Posterior vena cava (tissue), 2 donors: ENCODE results near the gene KCNA3. TPM values are rescaled to one million over a fixed set of nuclear protein-coding genes. Genes with fewer than 3 reads are reported as not detected.
A peak's percentile ranks its signal among the peaks of the same experiment; 100 is the strongest.
"Not testable (repeated sequence)": the region's sequence is repeated elsewhere in the genome, so short reads cannot be mapped to it uniquely, and the experiment has no call there.

Experiments used
- DNase-seq: peaks from one replicate; pipeline ENCODE4 v3.0.0-alpha.2; 2020; ENCODE audit warnings: low spot score
- intact Hi-C, 2 donors: fragments of 100-400 bp; cut with DNase I; formaldehyde crosslinking; loops; one replicate each; pipeline versions ENCODE4 v1.14.1 to v1.14.2; 2022 to 2023
- total RNA-seq, 2 donors: library from RNA; stranded (reverse); fragmentation: NEBNext Ultra II Directional; extraction: Animal tissue kit (Norgen Biotek cat#: 25700); gene quantifications; one replicate each; pipeline ENCODE4 v1.2.1, GENCODE V29; 2021
- donor health status: DM: yes; HTN: yes; CAD: no.
- donor health status: DM: yes; HTN: yes; CAD: no.

The KCNA3 gene
- total RNA-seq, 2 donors from 2014 or later: 0.60 to 0.71 TPM

DNA sequence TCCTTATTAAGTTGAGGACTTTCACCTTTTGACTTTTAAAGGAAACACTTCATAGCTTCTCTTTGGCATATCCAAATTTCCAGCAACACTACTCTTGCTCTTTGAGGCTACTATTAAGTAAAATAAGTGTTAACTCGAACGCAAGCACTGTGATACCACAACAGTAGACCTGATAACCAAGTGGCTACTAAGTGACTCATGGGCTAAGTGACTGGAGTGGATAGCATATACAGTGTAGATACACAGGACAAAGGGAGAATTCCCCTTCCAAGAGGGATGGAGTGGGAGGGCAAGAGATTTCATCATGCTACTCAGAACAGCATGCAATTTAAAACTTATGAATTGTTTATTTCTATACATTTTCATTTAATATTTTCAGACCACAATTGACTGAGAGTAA, 9.8 kb upstream of the KCNA3 start:
- intact Hi-C loops: no loop called here
- DNase-seq: no peak

DNA sequence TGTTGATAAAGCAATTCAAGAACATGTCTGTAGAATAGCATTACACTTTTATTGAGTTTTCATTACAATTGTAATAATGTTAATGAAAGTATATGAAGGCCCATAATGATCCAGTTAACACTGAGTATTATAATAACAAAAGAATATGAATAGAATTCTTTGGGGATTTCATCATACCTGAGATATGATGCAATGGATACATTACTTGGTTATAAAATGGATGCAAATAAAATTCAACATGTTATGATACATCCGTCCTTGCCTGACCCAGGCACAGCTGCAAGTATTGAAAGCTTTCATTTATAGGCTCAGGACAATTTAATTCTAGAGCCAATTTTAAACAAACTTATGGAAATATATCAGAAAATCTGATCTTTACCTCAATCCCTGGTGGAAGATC, 8.2 kb upstream of the KCNA3 start:
- DNase-seq: no peak
- intact Hi-C loops: no loop called here

DNA sequence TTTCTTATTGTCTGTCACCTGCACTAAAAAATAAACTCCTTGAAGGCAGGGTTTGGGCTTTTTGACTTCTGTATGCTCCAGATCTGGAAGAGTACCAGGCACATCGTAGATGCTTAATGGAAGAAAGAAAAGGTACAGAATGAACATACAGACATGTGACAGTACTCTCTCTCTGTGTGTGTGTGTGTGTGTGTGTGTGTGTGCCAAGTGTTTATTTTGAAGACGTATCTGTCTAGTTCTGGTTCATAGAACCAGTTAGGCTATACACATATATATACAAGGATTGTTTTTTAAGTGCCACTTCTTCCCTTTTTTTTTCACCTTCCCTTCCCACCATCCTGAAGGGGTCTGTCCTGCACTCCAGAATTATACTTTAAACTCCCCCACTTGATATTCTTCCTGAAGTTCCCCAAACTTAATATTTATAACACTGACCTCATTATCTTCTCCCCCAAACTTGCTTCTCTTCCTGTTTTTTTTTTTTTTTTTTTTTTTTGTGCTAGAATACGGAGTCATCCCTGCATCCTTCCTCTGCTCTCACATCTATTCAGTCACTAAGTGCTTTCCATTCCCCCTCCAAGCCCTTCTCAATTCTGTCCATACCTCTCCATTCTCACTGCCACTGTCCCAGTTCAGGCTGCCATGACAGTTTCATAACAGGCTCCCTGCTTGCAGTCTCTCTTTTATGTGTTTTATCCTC, 5.4 kb upstream of the KCNA3 start:
- intact Hi-C loops: no loop called here
- no peak for DNase-seq

DNA sequence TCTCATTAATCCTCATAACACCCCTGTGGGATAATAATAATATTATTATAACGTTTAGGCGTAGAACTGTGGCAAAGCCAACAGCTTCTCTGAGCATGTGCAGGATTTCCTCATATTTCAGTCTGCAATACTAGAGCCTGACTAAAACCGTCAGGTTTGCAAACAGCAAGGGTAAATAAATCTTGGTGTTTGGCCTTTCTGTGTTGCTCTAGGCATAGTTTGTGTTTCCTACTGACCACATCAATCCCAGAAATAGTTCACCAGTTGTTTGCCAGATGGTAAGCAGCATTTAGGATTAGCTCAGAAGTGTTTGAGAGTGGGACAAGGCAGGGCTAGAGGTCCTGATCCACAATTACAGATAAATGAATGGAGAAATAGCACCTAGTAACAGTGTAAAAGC, 2.8 kb upstream of the KCNA3 start:
- intact Hi-C loops: no loop called here
- DNase-seq: no peak

DNA sequence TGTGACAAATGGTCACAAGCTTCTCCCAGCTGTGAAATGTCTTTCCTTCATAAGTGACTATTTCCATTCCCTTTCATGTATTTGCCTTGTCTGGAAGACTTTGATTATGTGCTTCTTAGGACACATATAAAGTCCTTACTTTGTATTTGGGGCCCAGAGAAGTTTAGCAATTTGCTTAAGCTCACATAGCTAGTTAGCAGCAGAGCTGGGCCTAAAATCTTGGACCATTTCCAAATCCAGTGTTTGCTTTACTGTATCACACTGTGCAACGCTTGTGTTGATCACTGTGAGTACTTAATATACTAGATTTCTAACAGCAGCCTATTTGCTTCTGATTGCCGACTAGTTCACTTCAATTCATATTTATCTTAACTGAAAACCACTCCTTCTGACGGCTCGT, 2.2 kb upstream of the KCNA3 start:
- DNase-seq: no peak
- intact Hi-C loops: no loop called here

DNA sequence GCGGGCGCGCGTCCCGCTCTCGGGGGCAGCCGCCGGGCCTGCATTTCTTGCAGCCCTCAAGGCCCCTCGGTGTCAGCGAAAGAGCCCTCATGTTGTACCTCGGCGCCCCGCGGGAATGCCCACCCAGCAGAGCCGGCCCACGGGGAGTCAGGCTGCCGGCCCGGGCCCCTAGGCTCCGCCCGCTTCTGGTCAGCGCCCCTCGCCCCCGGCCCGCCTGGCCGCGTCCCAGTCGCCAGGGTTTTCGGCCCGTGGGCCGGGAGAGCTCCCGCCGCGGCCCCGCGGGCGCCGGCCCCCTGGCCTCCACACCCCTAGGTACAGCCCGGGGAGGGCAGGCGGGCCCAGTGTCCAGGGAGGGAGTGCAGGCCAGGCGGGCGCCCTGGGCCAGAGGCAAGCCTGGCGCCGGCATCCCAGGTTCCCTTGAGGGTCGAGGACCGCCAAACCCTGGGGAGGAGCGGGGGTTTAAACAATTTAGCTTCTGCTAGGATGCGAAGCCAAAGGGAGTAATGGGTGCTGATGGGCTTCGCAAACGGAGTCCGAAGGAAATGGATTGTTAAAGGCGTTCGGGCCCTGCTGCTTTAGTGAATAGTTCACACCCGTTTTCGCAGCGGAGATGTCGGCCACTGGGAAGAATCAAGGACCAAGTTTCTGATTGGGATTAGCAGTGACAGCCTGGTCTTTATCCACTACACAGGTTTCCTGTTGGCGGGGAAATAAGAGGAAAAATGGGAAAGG, 486 bp upstream of the KCNA3 start:
- DNase-seq: peak; percentile 82
- intact Hi-C loops: no loop called here

DNA sequence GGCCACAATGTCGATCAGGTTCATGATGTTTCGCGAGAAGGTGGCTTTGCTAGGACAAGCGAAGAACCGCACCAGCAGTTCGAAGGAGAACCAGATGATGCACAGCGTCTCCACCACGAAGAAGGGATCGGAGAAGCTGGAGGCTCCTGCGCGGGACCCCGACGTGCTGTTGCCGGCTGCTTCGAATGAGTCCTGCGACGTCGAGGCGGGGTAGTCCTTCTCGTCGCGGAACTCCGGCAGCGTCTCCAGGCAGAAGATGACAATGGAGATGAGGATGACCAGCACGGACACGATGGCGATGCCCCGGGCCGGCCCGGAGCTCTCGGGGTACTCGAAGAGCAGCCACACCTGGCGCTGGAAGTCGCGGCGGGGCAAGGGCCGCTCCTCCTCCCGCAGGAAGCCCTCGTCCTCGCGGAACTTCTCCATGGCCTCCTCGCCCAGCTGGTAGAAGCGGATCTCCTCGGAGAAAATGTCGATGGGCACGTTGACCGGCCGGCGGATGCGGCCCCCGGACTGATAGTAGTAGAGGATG, 869 bp downstream of the KCNA3 start:
- intact Hi-C loops: no loop called here
- peak; percentile 81 for DNase-seq

DNA sequence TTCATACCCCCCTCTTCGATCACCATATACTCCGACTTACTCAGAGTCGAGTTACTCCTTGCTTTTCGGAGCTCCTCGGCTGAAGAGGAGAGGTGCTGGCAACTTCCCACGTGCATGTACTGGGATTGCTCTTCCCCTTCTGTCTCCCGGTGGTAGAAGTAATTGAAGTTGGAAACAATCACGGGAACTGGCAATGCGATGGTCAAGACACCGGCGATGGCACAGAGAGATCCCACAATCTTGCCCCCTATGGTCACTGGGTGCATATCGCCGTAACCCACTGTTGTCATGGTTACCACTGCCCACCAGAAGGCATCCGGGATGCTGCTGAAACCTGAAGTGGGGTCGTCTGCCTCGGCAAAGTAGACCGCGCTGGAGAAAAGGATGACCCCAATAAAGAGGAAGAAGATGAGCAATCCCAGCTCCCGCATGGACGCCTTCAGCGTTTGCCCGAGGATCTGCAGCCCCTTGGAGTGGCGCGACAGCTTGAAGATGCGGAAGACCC, 1.5 kb downstream of the KCNA3 start:
- DNase-seq: no peak
- intact Hi-C loops: no loop called here

DNA sequence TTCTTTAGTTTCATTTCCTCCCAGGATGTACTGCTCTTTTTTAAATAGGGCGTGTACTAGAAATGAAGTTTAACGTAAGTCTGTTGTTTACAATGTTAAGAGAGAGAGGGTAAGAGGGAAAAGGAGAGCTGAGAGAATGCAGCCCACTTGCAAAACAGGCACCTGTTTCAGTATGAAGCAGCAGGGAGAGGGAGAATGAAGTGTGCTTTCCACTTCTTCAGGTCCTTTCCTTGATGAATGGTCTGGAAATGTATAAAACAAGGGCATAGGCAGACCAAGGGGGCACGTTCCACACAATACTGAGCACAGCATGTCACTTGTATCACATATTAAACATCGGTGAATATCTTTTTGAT, 2.0 kb downstream of the KCNA3 start:
- intact Hi-C loops: no loop called here
- no peak for DNase-seq

DNA sequence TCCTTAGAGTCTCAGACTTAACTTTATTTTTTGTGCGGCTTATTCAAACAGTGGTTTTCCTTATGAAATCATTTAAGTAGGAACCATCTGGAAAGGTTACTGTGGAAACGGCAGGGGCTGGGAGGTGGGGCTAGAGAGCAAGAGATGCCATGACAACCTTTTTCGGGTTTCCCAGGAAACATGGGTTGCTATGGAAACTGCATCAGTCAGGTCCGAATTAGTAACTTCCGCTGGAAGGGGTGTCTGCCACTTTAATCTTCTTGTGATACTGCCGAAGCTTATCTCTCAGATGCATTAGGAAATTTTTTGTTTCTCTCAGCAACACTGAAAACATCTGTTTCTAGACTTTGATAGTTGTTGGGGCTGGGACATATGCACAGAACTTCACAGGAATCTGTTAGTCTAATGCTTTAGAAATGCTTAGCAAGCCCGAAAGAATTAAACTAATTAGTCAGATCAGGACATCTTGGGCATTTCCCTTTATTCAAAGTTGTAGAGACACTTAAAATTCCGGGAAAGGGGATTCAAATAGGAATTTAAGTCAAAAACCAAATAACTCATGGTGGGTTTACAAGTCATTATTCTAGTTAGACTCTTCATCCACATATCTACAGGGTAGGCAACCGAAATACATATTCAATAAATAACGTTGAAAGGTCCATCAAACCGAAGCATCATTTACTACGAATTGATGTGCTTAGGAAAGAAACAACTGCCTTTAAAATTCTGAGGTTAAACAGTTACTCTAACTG, 2.6 kb downstream of the KCNA3 start:
- no peak for DNase-seq
- intact Hi-C loops: no loop called here

DNA sequence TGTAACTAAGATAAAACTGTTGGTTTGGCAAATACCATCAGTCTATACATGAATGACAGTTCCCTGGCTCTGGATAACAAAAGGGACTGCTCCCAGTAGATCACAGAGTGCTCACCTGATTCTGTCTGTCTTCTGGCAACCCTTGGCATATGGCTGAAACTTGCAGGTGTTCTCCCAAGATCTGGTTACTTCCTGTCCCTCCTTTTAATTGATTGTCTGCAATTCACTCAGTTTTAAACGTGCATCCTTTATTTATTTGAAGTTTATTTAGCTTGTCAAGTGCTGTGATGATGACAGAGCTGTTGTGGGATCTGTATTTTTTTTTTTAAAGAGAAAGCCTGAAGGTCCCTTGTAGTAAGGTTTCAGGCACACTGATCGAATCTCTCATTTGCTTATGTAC, 3.4 kb downstream of the KCNA3 start:
- intact Hi-C loops: no loop called here
- no peak for DNase-seq

DNA sequence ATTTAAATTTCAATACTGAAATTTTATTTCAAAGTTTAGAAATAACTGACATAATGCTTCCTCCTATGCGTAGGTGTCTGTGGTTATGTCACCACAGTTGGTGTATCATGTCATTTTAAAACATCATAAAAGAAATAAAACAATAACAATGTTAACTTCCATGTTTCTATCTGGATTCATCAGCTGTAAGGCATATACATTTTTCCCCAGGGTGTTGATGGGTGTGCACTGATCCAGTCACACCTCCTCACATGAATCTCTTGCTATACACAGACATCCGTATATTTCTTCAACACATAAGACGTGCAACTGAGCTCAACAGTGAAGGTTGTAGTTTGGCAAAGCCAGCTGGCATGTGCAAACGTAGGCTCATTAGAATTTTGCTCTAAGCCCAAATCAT, 6.2 kb downstream of the KCNA3 start:
- no peak for DNase-seq
- intact Hi-C loops: no loop called here

DNA sequence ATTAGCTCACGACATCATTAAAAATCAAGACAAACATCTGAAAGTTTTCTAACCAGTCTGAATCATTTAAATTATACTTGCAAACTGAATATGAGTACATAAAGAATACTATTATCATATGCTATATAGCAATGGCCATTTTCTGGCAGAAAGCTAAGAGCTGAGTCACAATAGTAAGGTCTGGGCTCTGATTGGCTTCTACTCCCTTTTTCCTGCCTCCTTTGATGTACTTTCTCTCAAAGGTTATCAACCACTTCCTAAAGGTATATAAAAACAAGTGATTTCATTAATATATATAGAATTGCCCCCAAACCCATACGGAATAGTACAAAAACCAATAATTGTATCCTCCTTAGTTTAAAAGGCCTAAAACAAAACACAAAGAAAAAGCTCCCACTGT, 7.0 kb downstream of the KCNA3 start:
- intact Hi-C loops: no loop called here
- no peak for DNase-seq

DNA sequence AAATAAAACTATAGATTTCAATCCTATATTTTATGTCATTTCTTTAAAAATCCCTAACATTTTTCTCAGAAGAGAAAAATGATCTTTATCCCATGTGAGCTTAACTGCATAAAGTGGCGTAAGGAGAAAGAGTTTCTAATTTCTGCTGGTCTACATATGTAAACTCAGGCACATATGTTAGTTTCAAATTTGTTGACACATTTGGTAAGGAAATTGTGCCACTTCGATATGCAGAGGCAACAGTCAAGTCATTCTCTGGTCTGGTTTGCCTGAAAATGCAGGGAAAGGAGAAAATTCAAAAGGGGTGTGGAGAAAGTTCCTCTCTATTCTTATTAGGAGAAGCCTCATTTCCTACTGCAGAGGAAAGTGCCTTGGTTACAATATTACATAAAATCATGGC, 11.5 kb downstream of the KCNA3 start:
- intact Hi-C loops: no loop called here

DNA sequence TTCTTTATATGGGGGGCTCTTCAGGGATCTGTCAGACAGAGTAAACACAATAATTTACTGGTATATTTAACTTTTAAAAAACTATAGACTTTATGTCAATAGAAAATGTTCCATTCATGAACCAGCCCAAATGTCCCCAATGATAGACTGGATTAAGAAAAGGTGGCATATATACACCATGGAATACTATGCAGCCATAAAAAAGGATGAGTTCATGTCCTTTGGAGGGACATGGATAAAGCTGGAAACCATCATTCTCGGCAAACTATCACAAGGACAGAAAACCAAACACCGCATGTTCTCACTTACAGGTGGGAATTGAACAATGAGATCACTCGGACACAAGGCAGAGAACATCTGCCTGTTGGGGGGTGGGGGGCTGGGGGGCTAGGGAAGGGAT, 15.2 kb downstream of the KCNA3 start:
- DNase-seq, intact Hi-C loops: not testable (repeated sequence)

More for the DNA sequence above, 11.5 kb downstream of the KCNA3 start:
- no peak for DNase-seq

DNA sequence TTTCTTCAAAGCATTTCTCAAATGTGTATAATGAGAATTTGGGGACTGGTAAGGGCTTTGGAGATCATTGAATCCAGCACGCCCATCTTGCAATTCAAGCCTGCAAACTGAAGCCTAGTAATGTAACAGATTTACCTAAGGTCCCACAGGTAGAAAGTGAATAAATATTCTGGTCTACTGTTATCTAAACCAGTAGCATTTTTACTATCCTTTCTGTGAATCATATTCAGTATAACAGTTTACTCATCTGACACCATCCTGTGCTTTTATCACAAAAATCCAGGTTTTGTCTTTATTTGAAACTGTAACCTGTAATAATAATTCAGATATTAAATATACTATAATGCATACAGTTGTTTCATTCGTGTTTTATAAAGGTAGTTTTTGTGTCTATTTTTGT, 17.4 kb downstream of the KCNA3 start:
- DNase-seq: no peak
- intact Hi-C loops: no loop called here

DNA sequence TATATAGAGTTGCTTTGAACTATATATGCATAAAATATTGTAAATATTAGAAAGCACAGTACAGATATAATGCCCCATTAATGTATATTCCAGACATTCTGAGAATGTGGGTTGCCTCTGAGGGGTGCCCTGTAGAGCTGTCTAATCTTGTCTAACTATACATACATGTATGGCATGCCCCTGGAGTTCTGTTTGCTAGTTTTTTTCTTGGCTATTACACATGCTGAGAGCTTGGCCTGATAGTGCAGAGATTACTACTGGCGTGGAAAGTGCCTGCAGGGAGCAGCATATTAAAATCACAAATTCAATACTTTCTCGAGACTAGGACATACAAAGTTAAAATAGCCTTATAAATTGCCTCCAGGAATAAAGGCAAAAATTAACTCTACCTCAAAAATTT, 24.1 kb downstream of the KCNA3 start:
- no peak for DNase-seq
- intact Hi-C loops: no loop called here

DNA sequence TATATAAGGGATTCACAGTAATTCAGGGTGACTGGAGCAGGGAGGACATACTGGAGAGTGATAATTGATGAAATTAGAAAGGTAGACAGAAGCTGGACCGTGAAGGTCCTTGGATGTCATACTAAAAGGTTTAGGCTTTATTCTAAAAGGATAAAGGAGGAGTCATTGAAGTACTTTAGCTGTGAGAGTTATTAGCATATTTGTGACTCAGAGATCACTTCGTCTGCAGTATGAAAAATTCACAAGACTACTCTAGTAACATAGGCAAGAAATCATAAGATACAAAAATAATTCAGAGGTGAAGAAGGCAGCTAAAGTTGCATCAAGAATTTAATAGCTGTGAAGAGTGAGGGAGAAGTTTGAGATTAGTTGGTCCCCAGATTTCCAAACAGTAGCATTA, 26.3 kb downstream of the KCNA3 start:
- intact Hi-C loops: no loop called here

DNA sequence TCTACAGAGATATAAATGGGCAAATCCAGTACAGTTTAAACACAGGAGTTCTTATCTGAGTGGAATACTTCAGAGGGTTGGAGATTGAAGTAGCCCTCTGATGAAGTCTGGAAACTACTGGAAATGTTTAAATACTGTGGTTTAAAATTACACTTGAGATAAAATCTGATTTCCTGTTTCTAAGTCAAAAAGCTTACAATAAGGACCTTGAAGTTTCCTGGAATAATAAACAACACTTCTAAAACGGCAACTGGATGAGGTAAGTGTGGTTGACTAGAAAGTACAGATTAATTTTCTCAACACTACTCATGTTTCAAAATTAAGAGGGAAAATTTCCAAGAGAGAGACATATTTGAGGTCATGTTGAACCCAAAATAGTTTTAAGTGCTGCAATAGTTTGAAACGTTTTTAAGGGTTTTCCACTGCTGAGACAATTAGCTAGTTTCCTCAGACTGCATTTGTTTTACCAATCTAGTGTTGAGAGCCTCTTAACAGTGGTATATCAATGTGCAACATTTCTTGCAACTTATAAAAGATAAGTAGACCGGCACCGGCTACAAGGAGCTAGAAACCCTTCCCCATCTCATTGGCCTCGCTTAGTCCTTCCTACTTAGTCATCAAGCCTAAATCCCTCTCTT, 27.4 kb downstream of the KCNA3 start:
- intact Hi-C loops: no loop called here
- DNase-seq: no peak

More for the DNA sequence above, 26.3 kb downstream of the KCNA3 start:
- DNase-seq: no peak
